Heart right ventricle (tissue), 16 donors: Measurements from ENCODE around the gene NUDT7. TPM values are rescaled to one million over a fixed set of nuclear protein-coding genes. Genes with fewer than 3 reads are reported as not detected.

ENCODE experiments used
- ATAC-seq, 8 donors: fragments of 200-7000 bp; cut with Tn5 transposase; one replicate each; pipeline ENCODE4 v1.9.1; 2020; ENCODE audit warnings: mild to moderate bottlenecking in 8 of 8, moderate library complexity in 8 of 8, moderate number of reproducible peaks in 1 of 8
- DNase-seq, 2 donors: peaks; one replicate each; pipeline ENCODE4 v3.0.0-alpha.2; 2020
- H3K27ac ChIP-seq, 10 donors: fragments of 200-600 bp; sonication (generic) in 2 of 10; one replicate each; pipeline versions ENCODE4 v1.5.0 to v1.8.0; 2020 to 2022; ENCODE audit warnings: mild to moderate bottlenecking in 3 of 10
- H3K27me3 ChIP-seq, 7 donors: fragments of 200-600 bp; one replicate each; pipeline ENCODE4 v1.8.0; 2021 to 2022; ENCODE audit warnings: mild to moderate bottlenecking in 2 of 7
- H3K36me3 ChIP-seq, 9 donors: fragments of 200-600 bp; sonication (generic) in 1 of 9; one replicate each; pipeline versions ENCODE4 v1.5.0 to v1.8.0; 2020 to 2022; ENCODE audit warnings: mild to moderate bottlenecking in 2 of 9
- H3K4me1 ChIP-seq, 9 donors: fragments of 200-600 bp; sonication (generic) in 1 of 9; one replicate each; pipeline versions ENCODE4 v1.5.0 to v1.8.0; 2020 to 2022; ENCODE audit warnings: mild to moderate bottlenecking in 4 of 9
- H3K4me3 ChIP-seq, 10 donors: fragments of 200-600 bp; sonication (generic) in 2 of 10; one replicate each; pipeline versions ENCODE4 v1.5.0 to v1.8.0; 2020 to 2022; ENCODE audit warnings: mild to moderate bottlenecking in 7 of 10, moderate library complexity in 2 of 10
- H3K9me3 ChIP-seq, 11 donors: fragments of 200-600 bp in 10 of 11; sonication (generic) in 2 of 11; one replicate each; pipeline versions ENCODE4 v1.5.0 to v1.8.0; 2013 to 2022; ENCODE audit warnings: mild to moderate bottlenecking in 2 of 11, control low read depth in 1 of 11, moderate library complexity in 1 of 11
- WGBS, 2 donors: extraction: QIAGEN DNeasy Blood & Tissue Kit; methylation state at CpG; one replicate each; pipeline ENCODE4 v1.1.7; 2013; ENCODE audit warnings: inconsistent platforms in 1 of 2; 5-methylcytosine and 5-hydroxymethylcytosine counted together
- intact Hi-C, 10 donors: fragments of 100-400 bp; cut with DNase I; formaldehyde crosslinking; loops; one replicate each; pipeline versions ENCODE4 v1.11.1 to v1.14.2; 2022
- polyA plus RNA-seq, 2 donors: library from polyadenylated mRNA; stranded (reverse); fragments of 200-250 nt; gene quantifications; one replicate each; pipeline ENCODE4 v1.2.3, GENCODE V29; 2013
- total RNA-seq, 10 donors: library from RNA; stranded (reverse); fragmentation: NEBNext Ultra II Directional in 3 of 10; extraction: Animal tissue kit (Norgen Biotek cat#: 25700) in 3 of 10; gene quantifications; one replicate each; pipeline versions ENCODE4 v1.2.1 to v1.2.4, GENCODE V29; 2021 to 2023
- TF ChIP-seq, protein P1 (sequence below), 9 donors: fragments of 200-600 bp; sonication (generic) in 2 of 9; IDR thresholded peaks; one replicate each; pipeline versions ENCODE4 v1.5.0 to v1.8.0; 2021 to 2022; ENCODE audit warnings: antibody characterized with exemption in 9 of 9, mild to moderate bottlenecking in 5 of 9, moderate library complexity in 1 of 9
- donor health status: Arrhythmogenic right ventricular cardiomyopathy.
- donor health status: ischemic (EF 13 %, LVEDD 7.1; RV severe dilation, severe dysfunction).
- donor health status: healthy with polysubstance abuse.
- donor health status: DM: no; HTN: yes; CAD: no.
- donor health status: DM: no; HTN: no; CAD: no.
- donor health status: ischemic (EF 25% LVEDD 6.9; RV normal size, moderate dysfunction).
- donor health status: ischemic (EF 25% LVEDD 5.7; RV mildly dilated, moderate dysfunction).
- donor health status: healthy.
- donor health status: DM: yes; HTN: yes; CAD: no.
- donor health status: Ischemic cardiomyopathy.
- donor health status: ischemic (EF 35%, LVEDD 5.7; RV mildly dilated, moderate dysfunction).
- donor health status: nonischemic (EF 11% LVEDD 7.7; RV severe dilation, severe dysfunction).
- donor health status: DM: yes; HTN: yes; CAD: no.
- donor health status: PGD.
- donor health status: ischemic (EF 29% LVEDD 5.4; RV normal size, mild dysfunction).
- donor health status: nonischemic (EF 23%, LVEDD 6.1; RV moderate dilation, normal function).

NUDT7 gene
- total and polyA plus RNA-seq, 12 donors: 10.3 to 75.7 (median 46.9) TPM

DNA sequence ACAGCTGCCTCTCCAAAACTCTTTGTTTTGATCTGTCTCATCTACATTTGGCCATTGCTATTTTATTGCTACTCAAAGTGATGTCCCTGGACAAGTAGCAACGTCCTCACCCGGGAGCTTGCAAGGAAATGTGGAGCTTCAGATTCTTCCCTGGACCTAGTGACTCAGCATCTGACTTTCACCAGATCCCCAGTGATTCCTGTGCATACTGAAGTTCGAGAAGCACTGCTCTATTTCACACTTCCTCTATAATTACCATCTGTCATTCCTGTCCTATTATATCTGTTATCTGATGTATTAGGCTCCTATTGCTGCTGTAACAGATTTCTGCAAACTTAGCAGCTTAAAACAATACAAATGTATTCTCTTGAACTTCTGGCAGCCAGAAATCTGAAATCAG lies 37.5 kb downstream of the NUDT7 start:
- 54 to 62% methylated on average over 3 of the region's 3 CpGs for WGBS, 2 donors
- Histone ChIP-seq H3K4me3 (no peak overlapping the region), H3K27me3 (no peaks in the 10 kb centered on the region), H3K27ac (no peak overlapping the region), H3K9me3 (no peaks in the 10 kb centered on the region), H3K4me1 (peaks cover 0 to 8% (median 3%) of the 10 kb centered on the region in 9 donors), H3K36me3 (no peaks in the 10 kb centered on the region)
- intact Hi-C loops: no loop called here
- ATAC-seq (no peak), DNase-seq (no peak)
- TF ChIP-seq, protein P1, sequence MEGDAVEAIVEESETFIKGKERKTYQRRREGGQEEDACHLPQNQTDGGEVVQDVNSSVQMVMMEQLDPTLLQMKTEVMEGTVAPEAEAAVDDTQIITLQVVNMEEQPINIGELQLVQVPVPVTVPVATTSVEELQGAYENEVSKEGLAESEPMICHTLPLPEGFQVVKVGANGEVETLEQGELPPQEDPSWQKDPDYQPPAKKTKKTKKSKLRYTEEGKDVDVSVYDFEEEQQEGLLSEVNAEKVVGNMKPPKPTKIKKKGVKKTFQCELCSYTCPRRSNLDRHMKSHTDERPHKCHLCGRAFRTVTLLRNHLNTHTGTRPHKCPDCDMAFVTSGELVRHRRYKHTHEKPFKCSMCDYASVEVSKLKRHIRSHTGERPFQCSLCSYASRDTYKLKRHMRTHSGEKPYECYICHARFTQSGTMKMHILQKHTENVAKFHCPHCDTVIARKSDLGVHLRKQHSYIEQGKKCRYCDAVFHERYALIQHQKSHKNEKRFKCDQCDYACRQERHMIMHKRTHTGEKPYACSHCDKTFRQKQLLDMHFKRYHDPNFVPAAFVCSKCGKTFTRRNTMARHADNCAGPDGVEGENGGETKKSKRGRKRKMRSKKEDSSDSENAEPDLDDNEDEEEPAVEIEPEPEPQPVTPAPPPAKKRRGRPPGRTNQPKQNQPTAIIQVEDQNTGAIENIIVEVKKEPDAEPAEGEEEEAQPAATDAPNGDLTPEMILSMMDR (IDR thresholded peaks at IDR 0.05): no peak

DNA sequence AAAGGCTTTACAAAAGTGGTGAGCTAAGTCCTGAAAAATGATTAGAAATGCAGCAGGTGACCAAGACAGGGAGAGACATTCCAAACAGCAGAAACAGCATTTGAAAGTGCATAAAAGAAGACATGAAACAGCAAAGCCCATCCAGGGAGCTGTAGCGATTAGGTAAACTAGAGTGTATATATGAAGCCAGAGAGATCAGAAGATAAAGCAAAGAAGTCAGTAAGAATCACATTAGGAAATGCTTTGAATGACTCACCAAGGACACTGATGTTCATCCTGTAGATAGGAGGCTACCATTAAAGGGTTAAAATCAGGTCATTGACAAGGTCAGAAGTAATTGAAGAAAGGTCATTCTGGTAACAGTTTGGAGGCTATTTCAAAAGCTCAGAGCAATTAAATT lies 38.5 kb downstream of the NUDT7 start:
- no peak for DNase-seq
- no peak for ATAC-seq
- Histone ChIP-seq H3K27me3 (no peaks in the 10 kb centered on the region), H3K4me1 (peaks cover 0 to 8% (median 3%) of the 10 kb centered on the region in 9 donors), H3K27ac (no peak overlapping the region), H3K4me3 (no peak overlapping the region), H3K36me3 (no peaks in the 10 kb centered on the region), H3K9me3 (no peaks in the 10 kb centered on the region)
- TF ChIP-seq, protein P1 (IDR thresholded peaks at IDR 0.05): no peak
- intact Hi-C loops: no loop called here
- 46 to 47% methylated on average over 1 of the region's 1 CpG for WGBS, 2 donors

DNA sequence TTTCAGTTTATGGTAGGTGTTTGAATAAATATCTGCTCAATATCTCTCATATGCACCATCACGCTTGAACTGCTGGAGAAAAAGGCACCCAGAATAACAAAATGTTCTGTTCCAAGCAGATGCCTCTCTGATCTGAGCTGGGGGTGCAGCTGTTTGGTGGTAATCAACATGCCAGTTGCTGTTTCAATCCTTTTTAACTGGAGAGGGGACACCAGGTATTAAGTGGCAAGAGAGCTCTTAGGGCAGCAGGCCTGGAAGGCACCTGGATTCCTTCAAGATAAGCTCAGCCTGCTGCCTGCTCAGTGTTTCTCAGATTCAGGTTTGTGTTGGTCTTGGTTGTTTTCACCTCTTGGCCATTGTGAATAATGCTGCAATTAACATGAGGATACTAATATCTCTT lies 38.9 kb downstream of the NUDT7 start:
- no peak for ATAC-seq
- no peaks in the 10 kb centered on the region for H3K9me3 ChIP-seq
- no peaks in the 10 kb centered on the region for H3K36me3 ChIP-seq
- H3K27ac ChIP-seq: no peak overlapping the region
- WGBS, 2 donors: 69 to 80% methylated on average over 1 of the region's 1 CpG
- peaks cover 0 to 8% (median 3%) of the 10 kb centered on the region in 9 donors for H3K4me1 ChIP-seq
- H3K27me3 ChIP-seq: no peaks in the 10 kb centered on the region
- H3K4me3 ChIP-seq: no peak overlapping the region
- DNase-seq: no peak
- TF ChIP-seq, protein P1 (IDR thresholded peaks at IDR 0.05): no peak
- intact Hi-C loops: no loop called here

DNA sequence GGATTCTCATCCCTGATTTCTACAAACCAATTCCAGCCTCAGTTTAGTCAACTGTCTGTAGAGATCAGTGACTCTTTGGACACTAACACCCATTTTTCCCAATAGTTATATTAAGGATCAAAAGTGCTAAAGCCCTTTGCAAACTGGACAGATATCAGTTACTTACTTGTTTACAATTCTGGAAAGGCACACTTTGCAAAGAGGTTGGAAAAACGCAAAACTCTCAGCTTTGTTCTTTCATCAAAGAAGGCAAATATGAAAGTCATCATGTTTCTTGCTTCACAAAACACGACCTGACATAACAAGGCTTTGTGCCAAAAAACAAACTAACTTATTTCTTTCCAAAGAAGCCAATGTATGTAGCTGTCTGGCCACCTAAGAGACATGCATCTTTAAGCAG lies 39.9 kb downstream of the NUDT7 start:
- H3K27ac ChIP-seq: no peak overlapping the region
- DNase-seq (no peak), ATAC-seq (no peak)
- H3K4me3 ChIP-seq: no peak overlapping the region
- H3K9me3 ChIP-seq: no peaks in the 10 kb centered on the region
- H3K4me1 ChIP-seq: peaks cover 0 to 8% (median 3%) of the 10 kb centered on the region in 9 donors
- WGBS, 2 donors: 54 to 55% methylated on average over 2 of the region's 2 CpGs
- TF ChIP-seq, protein P1 (IDR thresholded peaks at IDR 0.05): no peak
- intact Hi-C loops: no loop called here
- no peaks in the 10 kb centered on the region for H3K36me3 ChIP-seq
- H3K27me3 ChIP-seq: no peaks in the 10 kb centered on the region
